Fibroblast of skin of abdomen (primary cell): ENCODE results near the gene CREB5.
"Not testable (repeated sequence)": the region's sequence is repeated elsewhere in the genome, so short reads cannot be mapped to it uniquely, and the experiment has no call there.

ENCODE experiments used
- DNase-seq: peaks from one replicate; pipeline ENCODE4 v3.0.0-alpha.2; 2013

The CREB5 gene

DNA sequence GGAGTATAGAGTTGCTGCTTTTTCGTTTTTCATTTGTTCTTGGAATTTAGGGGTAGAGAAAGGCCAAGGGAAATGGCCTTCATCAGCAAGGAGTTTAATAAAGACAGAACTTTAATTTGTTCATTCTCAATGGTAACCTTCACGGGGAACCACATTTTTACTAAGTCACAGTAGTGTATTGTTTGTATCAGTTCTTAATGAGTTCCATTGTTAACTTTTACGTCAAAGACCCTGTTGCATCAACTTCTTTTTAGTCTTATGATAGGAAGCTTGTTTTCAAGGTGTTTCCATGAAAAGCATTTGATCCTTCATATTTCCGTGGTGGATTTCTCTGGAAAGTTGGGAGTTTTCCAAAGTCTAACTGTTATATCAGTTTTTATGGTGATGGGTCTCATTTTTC, 169.9 kb downstream of the CREB5 start:
- DNase-seq = no peak

DNA sequence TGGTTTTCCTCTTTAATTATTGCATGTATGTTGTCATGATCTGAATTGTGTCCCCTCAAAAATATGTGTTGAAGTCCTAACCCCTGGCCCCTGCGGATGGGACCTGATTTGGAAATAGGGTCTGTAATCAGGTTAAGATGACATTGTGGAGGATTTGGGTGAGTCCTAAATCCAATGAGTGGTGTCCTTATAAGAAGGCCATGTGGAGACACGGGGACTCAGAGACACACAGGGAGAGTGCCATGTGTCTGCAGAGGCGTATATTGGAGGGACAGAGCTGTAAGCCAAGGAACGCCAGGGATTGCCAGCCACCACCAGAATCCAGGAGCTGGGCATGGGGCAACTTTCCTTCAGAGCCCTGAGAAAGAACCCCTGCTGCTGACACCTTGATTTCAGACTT, 171.9 kb downstream of the CREB5 start:
- no peak for DNase-seq

DNA sequence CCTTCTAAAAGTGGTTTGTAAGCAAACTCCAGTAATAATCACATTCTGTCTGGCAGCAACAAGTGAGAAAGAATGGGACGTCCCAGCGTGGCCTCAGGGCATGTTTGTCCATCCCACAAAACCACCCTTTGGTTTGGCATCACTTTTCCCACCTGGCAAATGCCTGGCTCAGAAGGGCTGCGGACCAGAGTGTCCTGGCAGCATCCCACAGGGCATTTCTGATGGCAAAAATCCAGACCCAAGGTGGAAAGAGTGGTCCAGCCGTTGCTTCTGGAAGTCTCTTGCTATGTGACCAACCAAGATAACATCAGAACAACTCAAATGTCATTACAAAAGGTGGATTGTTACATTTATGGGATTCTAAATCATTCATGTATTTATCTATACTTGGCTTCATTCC, 174.4 kb downstream of the CREB5 start:
- no peak for DNase-seq

DNA sequence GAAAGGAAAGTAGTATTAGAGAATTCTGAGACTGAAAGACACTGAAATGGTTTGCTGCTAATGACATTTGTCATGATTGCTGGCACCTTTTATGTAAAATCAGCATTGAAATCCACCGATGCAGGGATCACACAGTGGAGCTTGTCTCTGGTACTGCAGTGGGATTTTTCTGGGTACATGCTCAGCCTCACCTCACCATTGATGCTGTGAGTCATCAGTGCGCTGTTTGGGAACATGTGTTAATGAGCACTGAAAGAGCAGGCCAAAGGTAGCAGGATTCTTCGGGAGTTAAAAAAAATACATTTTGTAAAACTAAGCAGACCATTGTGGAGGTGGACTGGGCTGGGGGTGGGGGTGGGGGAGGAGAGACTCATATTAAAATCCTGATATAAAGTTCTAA, 174.9 kb downstream of the CREB5 start:
- DNase-seq = no peak

DNA sequence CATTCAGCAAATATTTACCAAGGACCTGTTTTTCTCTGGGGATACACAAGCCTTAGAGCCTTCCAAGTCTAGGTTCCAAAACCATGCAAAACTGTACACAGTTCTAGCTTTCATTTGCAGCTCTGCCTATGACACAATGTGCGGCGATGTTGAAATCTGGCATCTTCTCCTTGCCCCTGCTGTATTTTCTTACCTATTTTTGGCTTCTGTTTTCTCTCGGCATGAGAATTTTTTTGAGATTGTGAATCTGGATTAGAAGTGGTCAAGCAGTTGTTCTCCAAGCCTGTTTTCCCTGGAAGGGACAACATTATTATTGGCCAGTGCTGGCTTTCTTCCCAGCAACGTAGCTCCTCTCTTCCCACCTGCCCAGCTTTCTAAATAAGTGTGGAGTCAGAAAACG, 176.3 kb downstream of the CREB5 start:
- DNase-seq = no peak

DNA sequence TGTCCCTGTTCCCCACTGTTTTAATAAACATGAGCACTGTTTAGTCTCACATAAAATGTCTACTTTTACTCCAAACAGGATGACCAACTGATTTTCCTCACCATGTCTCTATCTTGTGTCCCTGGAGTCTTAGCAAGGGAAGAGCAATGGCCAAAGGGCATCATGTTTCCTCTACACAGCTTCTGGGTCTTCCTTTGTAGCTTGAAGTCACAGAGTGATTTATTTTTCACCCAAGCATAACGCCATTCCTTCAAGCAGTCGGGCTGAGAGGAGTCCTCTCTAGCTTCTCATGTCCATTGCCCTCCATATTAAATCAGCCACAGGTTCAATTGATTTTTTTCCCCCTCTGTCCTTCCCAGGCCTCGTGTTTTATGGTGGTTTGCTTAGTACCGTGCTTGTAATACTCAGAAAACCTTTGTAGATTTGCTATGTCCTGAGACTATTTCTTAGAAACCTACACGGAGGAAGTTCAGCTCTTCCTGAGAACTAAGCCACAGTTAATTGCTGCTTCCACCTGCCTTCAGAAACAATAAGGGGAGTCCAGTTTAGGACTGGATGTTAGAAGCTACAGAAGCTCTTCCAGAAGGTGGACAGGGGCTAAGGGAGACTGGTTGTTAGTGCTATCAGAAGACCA, 178.8 kb downstream of the CREB5 start:
- DNase-seq = no peak

DNA sequence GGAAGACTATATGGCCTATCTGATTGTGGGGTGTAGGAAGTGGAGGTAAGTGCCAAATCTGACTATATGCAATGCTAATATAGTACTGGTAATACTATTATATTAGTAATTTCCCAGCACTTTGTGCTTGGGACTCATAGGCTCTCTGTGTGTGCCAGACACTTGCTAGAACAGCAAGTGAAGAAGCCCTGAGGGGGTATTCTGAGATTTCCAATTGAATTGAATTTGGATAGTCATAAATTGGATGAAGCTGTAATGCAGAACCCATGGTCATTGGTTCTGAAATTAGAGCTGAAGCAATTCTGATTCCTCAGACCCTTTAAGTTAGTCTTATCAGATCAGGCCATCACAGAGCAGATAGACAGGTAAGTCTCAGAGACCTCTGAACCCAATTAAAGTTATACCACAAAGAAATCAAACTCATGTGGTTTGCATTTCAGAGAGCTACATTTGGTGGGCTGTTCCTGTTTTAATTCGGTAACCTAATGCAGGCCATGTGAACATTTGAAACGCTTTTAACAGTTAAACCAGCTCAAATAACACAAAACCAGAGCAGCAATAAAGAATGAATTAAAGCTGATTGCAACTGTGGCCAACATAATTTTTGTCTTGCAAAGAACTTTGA, 179.5 kb downstream of the CREB5 start:
- no peak for DNase-seq

DNA sequence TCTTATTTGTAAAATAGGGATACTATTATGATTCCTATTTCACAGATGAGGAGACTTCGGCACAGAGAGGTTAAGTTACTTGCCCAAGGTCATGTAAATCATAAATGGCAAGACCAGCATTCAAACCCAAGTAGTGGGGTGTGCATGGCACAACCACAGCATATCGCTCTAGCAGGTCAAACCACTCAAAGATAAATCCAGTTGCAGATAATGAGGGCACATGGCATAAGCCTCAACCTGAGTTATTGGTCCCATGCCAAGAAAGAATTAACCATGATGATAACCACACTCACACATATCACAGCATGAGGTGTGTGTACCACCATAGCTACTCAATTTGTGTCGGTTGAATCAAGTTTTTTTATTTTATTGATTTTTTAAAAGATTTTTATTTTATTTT, 180.5 kb downstream of the CREB5 start:
- DNase-seq = no peak

DNA sequence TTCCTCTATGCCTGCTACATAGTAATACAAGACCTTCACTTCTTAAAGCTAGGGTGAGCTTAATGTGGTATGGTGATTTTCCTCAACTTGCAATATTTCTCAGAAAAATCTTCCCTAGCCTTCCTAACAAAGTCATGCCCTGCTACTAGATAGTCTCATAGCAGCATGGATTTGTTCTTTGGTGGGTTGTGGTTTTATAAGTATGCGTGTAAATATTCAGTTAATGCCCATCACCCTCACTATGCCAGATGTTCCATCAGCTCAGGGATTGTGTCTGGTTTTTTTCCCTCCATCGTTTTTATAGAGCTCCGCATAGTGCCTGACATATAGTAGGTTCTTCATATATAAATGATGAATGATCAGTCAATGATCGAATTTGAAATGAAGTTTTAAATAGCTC, 182.8 kb downstream of the CREB5 start:
- DNase-seq = peak; percentile 70

DNA sequence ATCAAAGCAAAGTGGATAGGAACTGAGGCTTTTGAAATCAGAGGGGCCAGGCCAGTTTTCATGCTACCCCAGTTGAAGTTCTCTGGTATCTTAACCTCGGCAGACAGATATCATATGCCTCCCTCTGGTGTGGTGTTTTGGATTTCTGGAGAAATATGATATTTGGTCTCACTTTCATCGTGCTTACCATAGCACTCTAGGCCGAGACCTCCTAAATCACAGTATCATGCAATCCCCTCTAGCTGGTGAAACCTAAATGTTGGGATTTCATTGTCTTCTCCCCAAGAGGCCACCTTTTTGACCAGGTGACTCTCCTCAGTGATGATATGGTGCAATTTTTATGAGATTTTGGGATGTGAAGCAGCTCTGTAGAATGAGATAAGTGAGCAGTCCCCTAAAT, 183.5 kb downstream of the CREB5 start:
- DNase-seq = peak; percentile 44

DNA sequence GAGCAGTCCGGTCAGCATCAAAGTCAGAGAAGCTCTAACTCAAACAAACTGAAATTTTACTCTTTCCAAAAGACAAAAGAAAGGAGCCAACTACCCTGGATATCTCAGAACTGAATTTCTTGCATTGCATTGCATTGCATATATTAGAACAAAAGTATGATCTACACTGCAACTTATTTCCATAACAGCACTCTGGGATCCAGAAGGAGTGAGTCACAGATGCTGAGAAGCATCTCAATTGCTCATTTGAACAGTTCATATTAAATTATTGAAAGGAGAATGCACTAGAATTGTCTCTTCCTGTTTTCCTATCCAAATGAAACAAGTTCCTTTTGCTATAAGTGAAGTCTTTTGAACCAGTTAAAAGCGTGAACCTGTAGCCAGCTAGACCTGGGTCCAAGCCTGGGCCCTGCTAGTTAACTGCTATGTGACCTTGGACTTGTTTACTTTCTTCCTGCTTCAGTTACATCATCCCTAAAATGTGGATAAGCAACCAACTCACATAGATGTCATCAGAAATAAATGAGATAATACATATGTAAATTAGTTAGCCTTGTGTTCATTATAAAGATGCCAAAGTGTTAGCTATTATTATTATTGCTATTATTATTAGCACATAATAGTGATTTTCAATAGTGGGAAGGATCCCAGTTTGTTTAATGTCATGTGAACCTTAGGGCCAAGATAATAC, 184.1 kb downstream of the CREB5 start:
- DNase-seq = peak; percentile 81

DNA sequence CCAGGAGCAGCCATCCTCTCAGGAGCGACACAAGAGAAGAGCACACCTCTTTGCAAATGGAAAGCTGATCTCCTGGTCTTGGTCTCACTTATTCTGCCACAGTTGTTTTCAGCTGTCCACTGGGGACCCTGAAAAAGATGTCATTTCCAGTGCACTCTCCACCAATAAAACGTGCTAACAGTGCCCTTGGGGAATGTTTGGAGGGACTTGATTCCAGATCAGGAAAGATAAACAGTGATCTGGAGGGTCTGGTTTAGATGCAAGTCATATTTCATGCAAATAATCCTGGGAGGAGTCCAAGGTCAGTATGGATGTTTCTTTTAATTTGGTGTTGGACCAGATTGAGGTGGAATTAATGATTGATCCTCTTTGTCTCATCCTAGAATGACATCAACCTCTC, 185.0 kb downstream of the CREB5 start:
- DNase-seq = no peak

DNA sequence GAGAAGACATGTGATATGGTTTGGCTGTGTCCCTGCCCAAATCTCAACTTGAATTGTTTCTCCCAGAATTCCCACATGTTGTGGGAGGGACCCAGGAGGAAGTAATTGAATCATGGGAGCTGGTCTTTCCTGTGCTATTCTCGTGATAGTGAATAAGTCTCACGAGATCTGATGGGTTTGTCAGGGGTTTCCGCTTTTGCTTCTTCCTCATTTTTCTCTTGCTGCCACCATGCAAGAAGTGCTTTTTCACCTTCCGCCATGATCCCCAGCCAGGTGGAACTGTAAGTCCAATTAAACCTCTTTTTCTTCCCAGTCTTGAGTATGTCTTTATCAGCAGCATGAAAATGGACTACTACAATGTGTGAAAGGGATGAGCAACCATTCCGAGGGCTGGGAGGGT, 185.7 kb downstream of the CREB5 start:
- DNase-seq = not testable (repeated sequence)

DNA sequence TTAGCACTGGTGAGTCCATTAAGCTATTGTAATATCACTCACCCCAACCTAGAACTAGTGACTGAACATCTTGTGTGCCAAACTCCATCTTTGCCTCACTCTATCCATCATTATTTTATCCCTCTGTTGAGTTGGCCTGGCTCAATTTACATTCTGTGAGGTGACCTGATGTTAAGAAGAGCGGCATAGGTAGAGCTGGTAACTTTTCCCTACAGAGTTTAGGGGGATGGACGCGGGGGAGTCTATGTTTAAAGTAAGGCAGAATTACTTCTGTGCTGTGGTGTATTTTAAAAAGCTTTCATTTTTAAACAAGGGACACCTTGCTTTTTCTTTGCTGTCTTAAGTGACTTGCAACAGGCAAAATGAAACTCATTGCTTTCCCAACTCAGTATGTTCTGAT, 186.3 kb downstream of the CREB5 start:
- no peak for DNase-seq

DNA sequence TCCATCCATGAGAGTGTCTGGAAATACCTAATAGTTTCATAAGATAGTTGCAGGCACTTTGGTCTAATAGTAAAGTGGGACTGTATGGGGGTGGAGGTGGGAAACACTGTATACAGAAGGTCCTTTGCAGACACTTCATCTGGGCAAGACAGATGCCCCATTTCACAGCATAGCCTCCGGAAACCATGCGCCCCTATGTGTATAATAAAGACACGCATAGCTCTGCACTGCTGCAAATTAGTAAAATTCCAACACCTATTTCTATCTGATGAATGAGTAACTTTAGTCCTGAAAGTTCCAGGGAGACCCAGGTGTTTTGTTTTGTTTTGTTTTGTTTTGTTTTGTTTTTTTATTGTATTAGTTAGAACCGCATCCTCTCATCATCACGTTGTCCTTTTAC, 187.1 kb downstream of the CREB5 start:
- no peak for DNase-seq

DNA sequence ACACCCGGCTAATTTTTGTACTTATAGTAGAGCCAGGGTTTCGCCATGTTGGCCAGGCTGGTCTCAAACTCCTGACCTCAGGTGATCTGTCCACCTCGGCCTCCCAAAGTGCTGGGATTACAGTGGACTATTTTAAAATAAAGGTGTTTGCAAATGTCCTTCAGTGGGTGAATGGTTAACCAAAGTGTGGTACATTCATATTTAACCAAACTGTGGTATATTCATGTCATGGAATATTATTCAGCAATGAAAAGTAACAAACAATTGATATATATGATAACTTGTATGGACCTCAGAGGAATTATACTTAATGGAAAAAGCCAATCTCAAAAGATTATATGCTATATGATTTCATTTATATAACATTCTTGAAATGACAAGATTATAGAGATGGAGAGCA, 190.0 kb downstream of the CREB5 start:
- DNase-seq = no peak

DNA sequence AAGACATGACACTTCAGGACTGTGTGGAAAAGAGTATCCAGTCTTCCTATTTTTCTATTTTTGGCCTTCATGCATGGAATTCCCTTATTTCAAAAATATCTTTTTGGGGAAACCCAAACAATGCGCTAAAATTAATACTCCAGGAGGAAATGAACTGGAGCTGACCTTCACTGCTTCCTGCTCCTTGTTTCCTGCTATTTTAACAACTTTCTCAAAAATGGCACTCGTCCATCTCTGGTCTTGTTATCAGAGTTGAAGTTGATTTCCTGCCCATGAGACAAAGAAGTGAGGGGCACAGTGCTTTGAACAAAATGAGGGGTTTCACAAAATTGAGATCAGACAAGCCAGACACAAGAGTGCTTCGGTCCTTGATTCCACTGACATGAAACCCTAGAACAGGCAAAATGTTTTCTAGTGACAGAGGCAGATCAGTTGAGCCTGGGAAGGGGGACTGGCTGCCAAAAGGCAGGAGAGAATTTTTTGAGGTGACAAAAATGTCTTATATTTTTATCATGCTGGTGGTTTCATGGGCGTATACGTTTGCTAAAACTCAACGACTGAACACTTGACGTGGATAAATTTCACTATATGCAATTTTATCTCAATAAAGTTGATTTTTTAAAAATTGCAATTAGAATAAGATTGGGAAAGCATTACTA, 193.2 kb downstream of the CREB5 start:
- DNase-seq = no peak

DNA sequence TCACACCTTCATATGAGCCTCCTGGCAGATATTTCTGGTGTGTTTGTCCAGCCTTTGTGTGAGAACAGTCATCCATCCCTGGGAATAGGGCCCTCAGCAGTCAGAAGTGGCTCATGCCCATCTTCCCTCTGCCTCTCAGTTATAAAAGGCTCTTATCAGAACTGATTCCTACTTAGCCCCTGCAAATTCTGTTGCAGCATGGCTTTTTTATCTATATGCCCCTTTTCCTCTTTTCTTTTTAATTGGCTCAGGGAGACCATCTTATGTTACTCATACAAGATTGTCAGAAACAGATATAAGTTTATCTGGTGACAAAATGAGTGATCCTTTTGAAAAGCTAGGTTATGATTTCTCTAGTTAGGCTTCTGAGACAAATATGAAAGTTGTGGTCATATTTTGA, 194.1 kb downstream of the CREB5 start:
- DNase-seq = no peak

DNA sequence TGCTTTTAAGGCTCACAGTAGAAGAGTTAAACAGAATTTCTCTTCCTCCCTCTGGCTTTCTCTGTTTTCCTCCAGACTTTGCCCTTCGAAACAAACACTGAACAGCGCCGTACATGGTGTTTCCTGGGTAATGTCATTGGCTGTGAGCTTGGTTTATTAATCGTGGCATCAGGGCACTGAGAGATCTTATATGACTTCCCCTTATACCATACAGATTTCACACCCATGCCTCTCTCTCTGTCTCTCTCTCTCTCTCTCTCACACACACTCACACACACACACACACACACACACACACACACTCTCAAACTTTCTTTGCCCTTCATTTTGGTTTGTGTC, 195.5 kb downstream of the CREB5 start:
- no peak for DNase-seq

DNA sequence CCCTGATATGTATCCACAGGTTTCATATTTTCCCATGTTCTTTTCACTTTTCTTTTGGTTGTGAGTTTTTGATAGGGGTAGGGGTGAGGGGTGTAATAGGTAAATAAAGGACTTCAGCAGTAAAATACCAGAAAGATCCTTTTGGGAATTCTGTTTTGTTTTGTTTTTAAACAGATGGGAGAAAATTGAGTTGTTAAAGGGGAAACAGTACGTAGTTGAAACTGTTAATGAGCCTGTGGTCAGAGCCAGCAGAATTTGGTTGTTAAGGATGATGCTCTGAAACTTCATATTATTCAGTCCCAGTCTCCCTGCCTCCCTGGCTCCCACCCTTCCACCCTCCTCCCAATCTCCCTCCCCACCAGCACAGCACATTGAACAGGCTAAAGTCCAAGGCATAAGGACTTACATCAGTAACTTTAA, 195.9 kb downstream of the CREB5 start:
- no peak for DNase-seq

DNA sequence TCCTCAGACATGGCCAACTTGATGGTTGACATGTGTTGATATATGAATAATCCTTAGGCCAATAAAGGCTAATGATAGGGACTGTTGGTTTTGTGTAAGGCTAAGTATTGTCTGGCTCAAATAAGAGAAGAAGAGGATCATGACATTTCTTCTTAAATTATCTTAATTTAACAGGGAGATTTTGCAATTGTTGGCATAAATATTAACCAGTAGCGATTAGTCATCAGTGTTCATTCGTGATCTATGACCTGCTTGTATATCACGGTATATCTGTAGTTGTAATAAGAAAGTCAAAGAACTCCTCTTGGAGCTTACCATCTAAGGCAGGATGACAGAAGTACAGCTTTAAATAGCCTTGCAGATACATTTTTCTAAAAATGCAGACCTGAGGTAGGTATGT, 196.4 kb downstream of the CREB5 start:
- DNase-seq = peak; percentile 59

DNA sequence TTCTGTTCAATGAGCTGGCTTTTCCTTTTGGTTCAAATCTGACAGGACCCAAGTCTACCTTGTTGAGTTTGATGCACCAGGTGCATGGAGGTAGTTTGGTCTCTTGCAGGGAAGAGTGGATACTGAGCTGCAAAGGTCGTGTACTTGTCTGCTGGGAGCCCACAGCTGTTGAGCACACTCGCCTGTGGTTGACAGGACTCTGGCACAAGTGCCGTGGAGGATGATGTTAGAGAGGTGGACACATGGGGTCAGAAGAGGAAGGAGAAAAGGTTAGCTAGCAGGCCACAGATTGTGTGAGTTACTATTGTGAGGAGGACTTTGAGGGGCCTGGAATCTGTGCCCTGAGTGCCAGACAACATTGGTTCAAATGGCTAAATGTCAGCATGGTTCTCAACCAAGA, 197.3 kb downstream of the CREB5 start:
- DNase-seq = no peak

DNA sequence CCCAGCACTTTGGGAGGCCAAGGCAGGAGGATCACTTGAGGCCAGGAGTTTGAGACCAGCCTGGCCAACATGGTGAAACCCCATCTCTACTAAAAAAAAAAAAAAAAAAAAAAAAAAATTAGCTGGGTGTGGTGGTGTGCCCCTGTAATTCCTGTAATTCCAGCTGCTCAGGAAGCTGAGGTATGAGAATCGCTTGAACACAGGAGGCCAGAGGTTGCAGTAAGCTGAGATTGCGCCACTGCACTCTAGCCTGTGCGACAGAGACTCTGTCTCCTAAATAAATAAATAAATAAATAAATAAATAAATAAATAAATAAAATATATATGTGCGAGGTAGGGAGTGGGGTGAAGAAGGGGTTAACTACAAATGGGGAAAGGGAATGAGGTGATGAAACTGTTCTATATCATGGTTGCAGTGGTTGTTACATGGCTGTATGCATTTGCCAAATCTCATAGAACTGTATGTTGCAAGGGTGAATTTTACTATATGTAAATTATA, 199.1 kb downstream of the CREB5 start:
- not testable (repeated sequence) for DNase-seq

DNA sequence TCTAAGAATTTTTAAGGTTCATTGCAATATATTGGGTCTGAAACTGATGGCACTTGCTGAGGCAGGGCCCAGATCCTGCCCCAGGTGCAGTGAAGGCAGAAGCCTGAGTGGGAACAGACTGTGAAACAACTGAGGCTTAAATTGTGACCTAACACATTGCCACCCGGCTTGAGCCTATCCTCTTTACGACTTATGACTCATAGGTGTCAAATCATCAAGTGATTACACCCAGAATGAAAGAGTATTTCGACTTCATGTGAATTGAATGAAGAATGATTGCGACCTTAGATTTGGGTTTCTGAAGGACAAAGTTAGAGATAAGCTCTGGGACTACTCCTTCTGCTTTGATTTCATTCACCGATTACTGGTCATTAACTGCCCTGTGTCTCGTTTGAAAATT, 200.9 kb downstream of the CREB5 start:
- DNase-seq = no peak
